SK-N-SH (cell line): ENCODE results near the gene GSTM1. TPM values are rescaled to one million over a fixed set of nuclear protein-coding genes. Genes with fewer than 3 reads are reported as not detected.
"Not testable (repeated sequence)": the region's sequence is repeated elsewhere in the genome, so short reads cannot be mapped to it uniquely, and the experiment has no call there.

Source experiments
- CTCF ChIA-PET: fragments of 300-600, 350-600 bp; formaldehyde crosslinking; extraction: SDS; loops from one replicate; lab custom pipeline; 2021; lab: Yijun Ruan, JAX
- POLR2A ChIA-PET: fragments of 350-600 bp; sonication (Branson Sonifier 250); formaldehyde crosslinking; extraction: SDS; loops from one replicate; lab custom pipeline; 2020; ENCODE audit warnings: antibody characterized with exemption, inconsistent platforms; lab: Yijun Ruan, JAX
- DNase-seq: peaks from one replicate; pipeline ENCODE4 v3.0.0; 2012
- H2AFZ ChIP-seq: fragments of 200-600 bp; sonication (generic); 2 replicates; pipeline ENCODE4 v1.8.1; 2016; ENCODE audit warnings: antibody characterized with exemption, mild to moderate bottlenecking, low read depth
- H3F3A ChIP-seq: fragments of 200-600 bp; sonication (generic); replicated peaks from 2 replicates; pipeline ENCODE3; 2016; ENCODE audit warnings: antibody characterized with exemption, mild to moderate bottlenecking; ENCODE audit not compliant: insufficient read depth
- H3K27ac ChIP-seq, 2 experiments: fragments of 200-500 bp in 1 of 2; fragments of 200-600 bp in 1 of 2; sonication (Bioruptor generic) in 1 of 2; sonication (generic), shearing (Covaris generic) in 1 of 2; 2 replicates each; pipeline versions ENCODE4 v1.5.1 to v1.6.1; 2014 to 2016; ENCODE audit warnings: low read depth in 2 of 2, inconsistent platforms in 1 of 2, low read length in 1 of 2, mild to moderate bottlenecking in 1 of 2, mixed read lengths in 1 of 2
- H3K27me3 ChIP-seq: fragments of 200-600 bp; sonication (generic), shearing (Covaris generic); 2 replicates; pipeline ENCODE4 v1.6.1; 2016; ENCODE audit warnings: mixed run types; ENCODE audit not compliant: insufficient read depth
- H3K36me3 ChIP-seq, 2 experiments: fragments of 200-500 bp in 1 of 2; fragments of 200-600 bp in 1 of 2; sonication (Bioruptor generic) in 1 of 2; sonication (generic) in 1 of 2; replicated peaks in 1 of 2; 2 replicates each; pipeline versions ENCODE3 to v1.5.1; 2014 to 2016; ENCODE audit warnings: low read length in 1 of 2, mild to moderate bottlenecking in 1 of 2; ENCODE audit not compliant: insufficient read depth in 2 of 2, control insufficient read depth in 1 of 2
- H3K4me1 ChIP-seq, 2 experiments: fragments of 200-500 bp in 1 of 2; fragments of 200-600 bp in 1 of 2; sonication (Bioruptor generic) in 1 of 2; sonication (generic), shearing (Covaris generic) in 1 of 2; 2 replicates each; pipeline versions ENCODE4 v1.5.1 to v1.6.1; 2014 to 2016; ENCODE audit warnings: low read depth in 1 of 2, low read length in 1 of 2, mixed run types in 1 of 2; ENCODE audit not compliant: insufficient read depth in 2 of 2, control insufficient read depth in 1 of 2
- H3K4me2 ChIP-seq: fragments of 200-600 bp; sonication (generic), shearing (Covaris generic); 2 replicates; pipeline ENCODE4 v1.6.1; 2017; ENCODE audit warnings: mixed run types
- H3K4me3 ChIP-seq, 2 experiments: fragments of 200-500 bp in 1 of 2; fragments of 200-600 bp in 1 of 2; sonication (Bioruptor generic) in 1 of 2; sonication (generic), shearing (Covaris generic) in 1 of 2; 2 replicates each; pipeline versions ENCODE4 v1.5.1 to v1.8.1; 2014 to 2016; ENCODE audit warnings: low read depth in 2 of 2, inconsistent platforms in 1 of 2, low read length in 1 of 2, mild to moderate bottlenecking in 1 of 2, mixed read lengths in 1 of 2, moderate library complexity in 1 of 2
- H3K79me2 ChIP-seq: fragments of 200-600 bp; sonication (generic); 2 replicates; pipeline ENCODE4 v1.8.1; 2017; ENCODE audit warnings: mild to moderate bottlenecking; ENCODE audit not compliant: insufficient read depth
- H3K9ac ChIP-seq: fragments of 200-600 bp; sonication (generic); 2 replicates; pipeline ENCODE4 v1.6.1; 2017; ENCODE audit warnings: mixed run types
- H3K9me2 ChIP-seq: fragments of 200-600 bp; sonication (generic); 2 replicates; pipeline ENCODE4 v1.6.1; 2017; ENCODE audit warnings: mixed run types
- H3K9me3 ChIP-seq: fragments of 200-600 bp; sonication (generic); 2 replicates; pipeline ENCODE4 v1.6.1; 2017; ENCODE audit warnings: mixed run types, mild to moderate bottlenecking, moderate library complexity
- H4K20me1 ChIP-seq: fragments of 200-600 bp; sonication (generic); 2 replicates; pipeline ENCODE4 v1.6.1; 2017; ENCODE audit warnings: mild to moderate bottlenecking, mixed run types; ENCODE audit not compliant: insufficient read depth
- POLR2AphosphoS5 ChIP-seq: IDR thresholded peaks from 2 replicates; pipeline ENCODE4 v1.6.1; 2012; ENCODE audit warnings: low read depth, low read length
- RAD21 ChIP-seq: IDR thresholded peaks from 2 replicates; pipeline ENCODE4 v1.6.1; 2012; ENCODE audit warnings: mild to moderate bottlenecking, low read length
- SIN3A ChIP-seq: IDR thresholded peaks from 2 replicates; pipeline ENCODE4 v1.6.1; 2012; ENCODE audit warnings: low read depth, mild to moderate bottlenecking, low read length, moderate library complexity, borderline replicate concordance
- WGBS: methylation state at CpG from one replicate; pipeline ENCODE4 v1.1.6; 2017; ENCODE audit warnings: low lambda C conversion rate; 5-methylcytosine and 5-hydroxymethylcytosine counted together
- polyA plus RNA-seq, 3 experiments: library from polyadenylated mRNA; depleted of rRNA; stranded (reverse); fragments of >200 nt; gene quantifications; 2 replicates each; pipeline ENCODE4 v1.2.3, GENCODE V29; 2012
- TF ChIP-seq, protein P1 (sequence below): fragments of 200-600 bp; sonication (generic); IDR thresholded peaks from 2 replicates; pipeline ENCODE4 v1.6.1; 2017; ENCODE audit warnings: antibody characterized with exemption, mild to moderate bottlenecking, moderate library complexity
- TF ChIP-seq, protein P2 (sequence below): fragments of 150-350 bp; IDR thresholded peaks from 2 replicates; pipeline ENCODE4 v1.6.1; 2017; ENCODE audit warnings: antibody characterized with exemption, low read length, low read depth, borderline replicate concordance

GSTM1 gene
- polyA plus RNA-seq, 1 of the 3 experiments (the other 2 are of a cell fraction) = not detected

DNA sequence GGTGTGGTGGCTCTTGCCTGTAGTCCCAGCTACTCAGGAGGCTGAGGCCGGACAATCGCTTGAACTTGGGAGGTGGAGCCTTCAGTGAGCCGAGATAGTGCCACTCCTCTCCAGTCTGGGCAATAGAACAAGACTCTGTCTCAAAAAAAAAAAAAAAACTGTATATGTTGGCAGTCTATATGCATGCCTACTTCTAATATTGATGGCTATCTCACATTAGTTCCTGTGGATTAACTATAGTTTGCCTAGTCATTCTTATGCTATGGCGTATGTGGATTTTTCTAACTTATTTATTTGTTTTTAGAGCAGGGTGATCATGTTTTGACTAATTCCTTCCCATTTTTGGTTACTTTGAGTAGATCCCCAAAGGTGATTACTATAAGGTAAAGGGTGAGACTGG is 9.4 kb downstream of the GSTM1 start:
- DNase-seq = no peak
- Histone ChIP-seq H3K4me1 (no peaks in the 10 kb centered on the region), H3K27ac (no peak overlapping the region), H3K4me3 (no peak overlapping the region), H3K79me2 (no peaks in the 10 kb centered on the region), H2AFZ (no peak overlapping the region), H3K9me2 (no peaks in the 10 kb centered on the region), H3K27me3 (no peaks in the 10 kb centered on the region), H4K20me1 (no peaks in the 10 kb centered on the region), H3F3A (no peaks in the 10 kb centered on the region), H3K9me3 (no peaks in the 10 kb centered on the region), H3K36me3 (no peaks in the 10 kb centered on the region), H3K4me2 (no peak overlapping the region), H3K9ac (no peak overlapping the region)
- CTCF ChIA-PET = no interaction called here
- POLR2A ChIA-PET = no interaction called here
- TF ChIP-seq, protein P1, sequence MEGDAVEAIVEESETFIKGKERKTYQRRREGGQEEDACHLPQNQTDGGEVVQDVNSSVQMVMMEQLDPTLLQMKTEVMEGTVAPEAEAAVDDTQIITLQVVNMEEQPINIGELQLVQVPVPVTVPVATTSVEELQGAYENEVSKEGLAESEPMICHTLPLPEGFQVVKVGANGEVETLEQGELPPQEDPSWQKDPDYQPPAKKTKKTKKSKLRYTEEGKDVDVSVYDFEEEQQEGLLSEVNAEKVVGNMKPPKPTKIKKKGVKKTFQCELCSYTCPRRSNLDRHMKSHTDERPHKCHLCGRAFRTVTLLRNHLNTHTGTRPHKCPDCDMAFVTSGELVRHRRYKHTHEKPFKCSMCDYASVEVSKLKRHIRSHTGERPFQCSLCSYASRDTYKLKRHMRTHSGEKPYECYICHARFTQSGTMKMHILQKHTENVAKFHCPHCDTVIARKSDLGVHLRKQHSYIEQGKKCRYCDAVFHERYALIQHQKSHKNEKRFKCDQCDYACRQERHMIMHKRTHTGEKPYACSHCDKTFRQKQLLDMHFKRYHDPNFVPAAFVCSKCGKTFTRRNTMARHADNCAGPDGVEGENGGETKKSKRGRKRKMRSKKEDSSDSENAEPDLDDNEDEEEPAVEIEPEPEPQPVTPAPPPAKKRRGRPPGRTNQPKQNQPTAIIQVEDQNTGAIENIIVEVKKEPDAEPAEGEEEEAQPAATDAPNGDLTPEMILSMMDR = no peak
- no peak for TF ChIP-seq SIN3A
- WGBS = no CpG with 5 or more reads among the region's 4 CpGs

DNA sequence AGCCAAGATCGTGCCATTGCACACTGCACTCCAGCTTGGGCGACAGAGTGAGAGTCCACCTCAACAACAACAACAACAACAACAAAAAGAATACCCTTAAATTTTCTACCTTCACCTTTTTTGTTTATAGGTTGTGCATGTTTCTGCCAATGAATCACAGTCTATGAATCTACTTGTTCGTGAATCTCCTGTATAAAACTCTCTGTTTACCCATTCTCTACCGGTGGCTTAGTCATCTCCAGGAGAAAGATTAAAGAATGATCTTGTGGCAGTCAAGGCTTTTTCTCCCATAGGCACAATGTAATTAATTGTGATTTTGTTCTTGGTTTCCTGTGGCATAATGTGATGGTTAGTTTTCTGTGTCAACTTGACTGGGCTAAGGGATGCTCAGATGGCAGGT is 10.2 kb downstream of the GSTM1 start:
- H3K36me3 ChIP-seq, H3K9ac ChIP-seq, CTCF ChIA-PET, H3K4me1 ChIP-seq, POLR2A ChIA-PET, H4K20me1 ChIP-seq, H2AFZ ChIP-seq, H3K4me3 ChIP-seq, H3K27ac ChIP-seq, H3K79me2 ChIP-seq, H3F3A ChIP-seq, H3K27me3 ChIP-seq, H3K4me2 ChIP-seq, H3K9me2 ChIP-seq, DNase-seq, H3K9me3 ChIP-seq: not testable (repeated sequence)
- WGBS = no CpG with 5 or more reads among the region's 4 CpGs

DNA sequence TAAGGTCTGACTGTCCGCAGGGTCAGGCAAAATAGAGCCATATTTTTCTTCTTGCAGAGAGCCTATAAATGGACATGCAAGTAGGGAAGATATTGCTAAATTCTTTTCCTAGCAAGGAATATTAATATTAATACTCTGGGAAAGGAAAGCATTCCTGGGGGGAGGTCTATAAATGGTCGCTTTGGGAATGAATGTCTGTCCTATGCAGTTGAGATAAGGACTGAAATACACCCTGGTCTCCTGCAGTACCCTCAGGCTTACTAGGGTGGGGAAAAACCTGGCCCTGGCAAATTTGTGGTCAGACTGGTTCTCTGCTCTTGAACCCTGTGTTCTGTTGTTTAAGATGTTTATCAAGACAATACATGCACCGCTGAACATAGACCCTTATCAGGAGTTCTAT is 15.3 kb downstream of the GSTM1 start:
- H2AFZ ChIP-seq, H3K9me3 ChIP-seq, H3K4me3 ChIP-seq, H3K79me2 ChIP-seq, H3K27me3 ChIP-seq, H3K4me2 ChIP-seq, CTCF ChIA-PET, DNase-seq, H3K9ac ChIP-seq, H4K20me1 ChIP-seq, H3K4me1 ChIP-seq, H3F3A ChIP-seq, H3K9me2 ChIP-seq, H3K27ac ChIP-seq, H3K36me3 ChIP-seq, POLR2A ChIA-PET: not testable (repeated sequence)
- WGBS = 66% methylated on average over 3 of the region's 3 CpGs

GRCh38 chr1:109704173-109704572 is 16.6 kb downstream of the GSTM1 start:
- Histone ChIP-seq H3K9me3 (no peaks in the 10 kb centered on the region), H3K9me2 (no peaks in the 10 kb centered on the region), H3K9ac (no peak overlapping the region), H3K36me3 (no peaks in the 10 kb centered on the region), H3K27me3 (no peaks in the 10 kb centered on the region), H3K4me2 (no peak overlapping the region), H3K27ac (no peak overlapping the region), H3K4me1 (no peaks in the 10 kb centered on the region; a peak in 1 of 4 replicates), H3K79me2 (no peaks in the 10 kb centered on the region), H3K4me3 (no peak overlapping the region), H4K20me1 (no peaks in the 10 kb centered on the region), H2AFZ (no peak overlapping the region), H3F3A (no peaks in the 10 kb centered on the region)
- DNase-seq = no peak
- POLR2A ChIA-PET = no interaction called here
- WGBS = 44% methylated on average over 8 of the region's 8 CpGs
- TF ChIP-seq RAD21 = 0 out of 2 replicates have a peak, but pooled peaks have one; percentile 6
- TF ChIP-seq, protein P2, sequence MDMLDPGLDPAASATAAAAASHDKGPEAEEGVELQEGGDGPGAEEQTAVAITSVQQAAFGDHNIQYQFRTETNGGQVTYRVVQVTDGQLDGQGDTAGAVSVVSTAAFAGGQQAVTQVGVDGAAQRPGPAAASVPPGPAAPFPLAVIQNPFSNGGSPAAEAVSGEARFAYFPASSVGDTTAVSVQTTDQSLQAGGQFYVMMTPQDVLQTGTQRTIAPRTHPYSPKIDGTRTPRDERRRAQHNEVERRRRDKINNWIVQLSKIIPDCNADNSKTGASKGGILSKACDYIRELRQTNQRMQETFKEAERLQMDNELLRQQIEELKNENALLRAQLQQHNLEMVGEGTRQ = no peak
- TF ChIP-seq POLR2AphosphoS5 = no peak
- CTCF ChIA-PET = interaction anchor here (1.1 kb wide), 1 partner anchor 54 kb away, joined by 3 read pairs; no protein-coding TSS in a partner anchor
